Femur (tissue), 1 donor: ENCODE results near the gene NDUFA5.

Experiments used
- DNase-seq: peaks from one replicate; pipeline ENCODE4 v3.0.0-alpha.2; 2017

Gene NDUFA5

GRCh38 chr7:123500878-123501489 is 56.6 kb downstream of the NDUFA5 start:
- no peak for DNase-seq

- no peak for DNase-seq
Measured at GRCh38 chr7:123499211-123499970, 58.2 kb downstream of the NDUFA5 start.

DNA sequence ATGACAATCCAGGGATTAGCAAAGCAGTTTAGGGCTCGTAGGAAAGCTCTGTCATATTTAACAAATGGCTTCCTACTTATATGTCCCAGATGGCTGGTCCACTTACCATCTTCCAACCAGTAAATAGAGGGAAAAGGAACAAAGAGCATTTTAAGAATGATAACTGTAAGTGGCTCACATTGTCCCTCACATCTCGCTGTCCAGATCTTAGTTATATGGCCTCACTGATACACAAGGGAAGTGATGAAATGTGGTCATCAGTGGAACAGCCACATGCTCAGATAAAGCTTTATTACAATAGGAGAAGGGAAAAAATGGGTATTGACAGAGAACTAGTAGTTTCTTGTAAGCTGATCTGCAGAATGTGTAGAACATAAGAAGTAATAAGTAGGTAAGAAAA is 59.0 kb downstream of the NDUFA5 start:
- no peak for DNase-seq

GRCh38 chr7:123498031-123498430 is 59.6 kb downstream of the NDUFA5 start:
- DNase-seq, result no peak

GRCh38 chr7:123494193-123494796 is 63.3 kb downstream of the NDUFA5 start:
- no peak for DNase-seq

DNA sequence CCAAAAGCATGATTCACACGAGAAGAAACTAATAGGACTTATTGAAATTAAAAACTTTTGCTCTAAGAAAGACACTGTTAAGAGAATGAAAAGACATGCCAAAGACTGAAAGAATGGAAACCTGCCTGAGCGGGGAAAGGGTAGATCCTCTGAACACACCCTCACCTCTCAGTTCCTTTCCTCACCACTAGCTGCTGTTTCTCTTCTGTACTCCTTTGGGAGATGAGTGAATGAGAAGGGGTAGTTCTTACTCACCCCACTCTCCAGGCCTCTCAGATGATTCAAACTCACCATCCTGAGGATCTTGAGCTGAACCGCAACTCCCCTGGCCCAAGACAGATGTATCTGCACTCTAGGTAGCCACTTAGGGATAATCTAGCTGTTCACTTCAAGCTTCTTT is 65.1 kb downstream of the NDUFA5 start:
- no peak for DNase-seq
